Keratinocyte (primary cell): Measurements from ENCODE around the gene H1-8. TPM values are rescaled to one million over a fixed set of nuclear protein-coding genes. Genes with fewer than 3 reads are reported as not detected.

ENCODE experiments used
- DNase-seq: peaks from one replicate; pipeline ENCODE4 v3.0.0-alpha.2; 2011; ENCODE audit warnings: low read depth, missing footprints, low spot score
- FAIRE-seq: peaks from 2 replicates; lab custom pipeline; 2011; peaks lifted over from hg19 to GRCh38; lab: Jason Lieb, UNC
- H2AFZ ChIP-seq: 2 replicates; pipeline ENCODE4 v1.6.0; 2012; ENCODE audit warnings: low read length, control low read depth, inconsistent platforms; ENCODE audit not compliant: control insufficient read depth
- H3K27ac ChIP-seq: 2 replicates; pipeline ENCODE4 v1.5.1; 2011; ENCODE audit warnings: low read length; ENCODE audit not compliant: control insufficient read depth, insufficient read depth
- H3K27me3 ChIP-seq: 3 replicates; pipeline ENCODE4 v1.6.0; 2011; ENCODE audit warnings: low read length; ENCODE audit not compliant: control insufficient read depth, insufficient read depth; ENCODE audit errors: extremely low read depth
- H3K36me3 ChIP-seq, 2 experiments: 2 replicates in 1 of 2; 3 replicates in 1 of 2; pipeline ENCODE4 v1.5.1; 2011; ENCODE audit warnings: low read length in 2 of 2, mild to moderate bottlenecking in 1 of 2; ENCODE audit not compliant: control insufficient read depth in 2 of 2, insufficient read depth in 2 of 2; ENCODE audit errors: extremely low read depth in 1 of 2
- H3K4me1 ChIP-seq: 3 replicates; pipeline ENCODE4 v1.5.1; 2011; ENCODE audit warnings: low read length; ENCODE audit not compliant: control insufficient read depth, insufficient read depth; ENCODE audit errors: extremely low read depth
- H3K4me2 ChIP-seq: 3 replicates; pipeline ENCODE4 v1.6.0; 2011; ENCODE audit warnings: low read depth, low read length; ENCODE audit not compliant: control insufficient read depth, insufficient read depth; ENCODE audit errors: extremely low read depth
- H3K4me3 ChIP-seq, 3 experiments: fragments of 200-600 bp in 1 of 3; sonication (generic) in 1 of 3; 2 replicates in 2 of 3; 3 replicates in 1 of 3; pipeline ENCODE4 v1.5.1; 2011 to 2016; ENCODE audit warnings: low read length in 3 of 3, mild to moderate bottlenecking in 3 of 3, control low read depth in 2 of 3, inconsistent platforms in 1 of 3, low read depth in 1 of 3, mixed read lengths in 1 of 3, mixed run types in 1 of 3, moderate library complexity in 1 of 3; ENCODE audit not compliant: control insufficient read depth in 2 of 3, insufficient read depth in 2 of 3; ENCODE audit errors: extremely low read depth in 1 of 3
- H3K79me2 ChIP-seq: 2 replicates; pipeline ENCODE4 v1.6.0; 2012; ENCODE audit warnings: low read length; ENCODE audit not compliant: control insufficient read depth, insufficient read depth
- H3K9ac ChIP-seq: 3 replicates; pipeline ENCODE4 v1.6.0; 2011; ENCODE audit warnings: low read length; ENCODE audit not compliant: control insufficient read depth, insufficient read depth; ENCODE audit errors: extremely low read depth
- H3K9me1 ChIP-seq: 3 replicates; pipeline ENCODE4 v1.6.0; 2011; ENCODE audit warnings: low read length; ENCODE audit not compliant: control insufficient read depth, insufficient read depth; ENCODE audit errors: extremely low read depth
- H3K9me3 ChIP-seq: 2 replicates; pipeline ENCODE4 v1.5.1; 2012; ENCODE audit warnings: low read depth, low read length; ENCODE audit not compliant: control insufficient read depth
- H4K20me1 ChIP-seq: 3 replicates; pipeline ENCODE4 v1.6.0; 2011; ENCODE audit warnings: low read length; ENCODE audit not compliant: control insufficient read depth, insufficient read depth; ENCODE audit errors: extremely low read depth
- CTCF ChIP-seq, 3 experiments: IDR thresholded peaks in 1 of 3; conservative IDR thresholded peaks in 1 of 3; optimal IDR thresholded peaks in 1 of 3; 2 replicates in 2 of 3; 3 replicates in 1 of 3; pipeline versions ENCODE3 to v1.5.1; 2011; ENCODE audit warnings: low read length in 3 of 3, mild to moderate bottlenecking in 3 of 3, moderate library complexity in 2 of 3, control low read depth in 1 of 3, inconsistent platforms in 1 of 3; ENCODE audit not compliant: insufficient read depth in 2 of 3; ENCODE audit errors: extremely low read depth in 1 of 3
- EZH2 ChIP-seq: IDR thresholded peaks from one replicate; pipeline ENCODE4 v1.6.1; 2012; ENCODE audit warnings: inconsistent platforms, mild to moderate bottlenecking, low read length, moderate library complexity
- dilution Hi-C: fragments of 300-500 bp; cut with MboI; formaldehyde crosslinking; loops from one replicate; pipeline ENCODE4 v1.7.0; 2020; ENCODE audit warnings: low sequenced_read_pairs; ENCODE audit not compliant: extremely low pct_ligation_motif_present
- polyA plus RNA-seq, 5 experiments: library from polyadenylated mRNA; depleted of rRNA in 3 of 5; stranded (reverse) in 3 of 5; stranded (forward) in 1 of 5; unstranded in 1 of 5; fragments of >200 nt; gene quantifications; 1 replicate in 1 of 5; 2 replicates in 3 of 5; 3 replicates in 1 of 5; pipeline versions ENCODE4 v1.2.1 to v1.2.3, GENCODE V29; 2011 to 2012; ENCODE audit warnings: missing spikeins in 2 of 5, low read depth in 1 of 5, low replicate concordance in 1 of 5

Gene H1-8
- polyA plus RNA-seq, 1 donor (not counting 4 experiments of a cell fraction or from before 2014, with no cell fraction given): not detected

- FAIRE-seq: no peak
- no peaks in the 10 kb centered on the region for H3K9me1 ChIP-seq
- no peak overlapping the region for H3K27ac ChIP-seq
- H3K4me1 ChIP-seq: no peaks in the 10 kb centered on the region
- H3K4me3 ChIP-seq: no peak overlapping the region
- no peaks in the 10 kb centered on the region for H3K9me3 ChIP-seq
- dilution Hi-C loops: no loop called here
- no peaks in the 10 kb centered on the region for H3K79me2 ChIP-seq
- no peak overlapping the region for H3K9ac ChIP-seq
- no peaks in the 10 kb centered on the region for H3K36me3 ChIP-seq
- H2AFZ ChIP-seq: no peak overlapping the region
- H4K20me1 ChIP-seq: no peaks in the 10 kb centered on the region
- H3K27me3 ChIP-seq: peaks cover 8% of the 10 kb centered on the region
- no peak for DNase-seq
- no peak for TF ChIP-seq CTCF (optimal IDR thresholded peaks at IDR 0.05 in 1 of 3, IDR thresholded peaks at IDR 0.05 in 1 of 3, conservative IDR thresholded peaks at IDR 0.05 in 1 of 3; ENCODE audit: extremely low read depth in 1 of 3, insufficient read depth in 2 of 3, low read length in 3 of 3)
- no peak for TF ChIP-seq EZH2
- H3K4me2 ChIP-seq: no peak overlapping the region
These were observed 11.3 kb upstream of the H1-8 start for GRCh38 chr3:129531699-129532098.

GRCh38 chr3:129532261-129532660 is 10.7 kb upstream of the H1-8 start:
- no peaks in the 10 kb centered on the region for H4K20me1 ChIP-seq
- dilution Hi-C loops: no loop called here
- H3K36me3 ChIP-seq: no peaks in the 10 kb centered on the region
- DNase-seq (no peak), FAIRE-seq (no peak)
- TF ChIP-seq CTCF (optimal IDR thresholded peaks at IDR 0.05 in 1 of 3, IDR thresholded peaks at IDR 0.05 in 1 of 3, conservative IDR thresholded peaks at IDR 0.05 in 1 of 3; ENCODE audit: extremely low read depth in 1 of 3, insufficient read depth in 2 of 3, low read length in 3 of 3): no peak
- TF ChIP-seq EZH2: no peak
- no peaks in the 10 kb centered on the region for H3K9me1 ChIP-seq
- H3K79me2 ChIP-seq: no peaks in the 10 kb centered on the region
- H3K4me3 ChIP-seq: no peak overlapping the region
- H3K4me1 ChIP-seq: no peaks in the 10 kb centered on the region
- no peak overlapping the region for H3K4me2 ChIP-seq
- peaks cover 8% of the 10 kb centered on the region for H3K27me3 ChIP-seq
- H3K9ac ChIP-seq: no peak overlapping the region
- no peaks in the 10 kb centered on the region for H3K9me3 ChIP-seq
- H3K27ac ChIP-seq: no peak overlapping the region
- H2AFZ ChIP-seq: no peak overlapping the region
